Progenitor cell of endocrine pancreas (in vitro differentiated cells): ENCODE data around the gene TNS2. TPM values are rescaled to one million over a fixed set of nuclear protein-coding genes. Genes with fewer than 3 reads are reported as not detected.

Source experiments
- DNase-seq: peaks from one replicate; pipeline ENCODE4 v3.0.0; 2021; ENCODE audit warnings: low spot score; ENCODE audit not compliant: unreplicated experiment
- H3K27ac Mint-ChIP-seq: 2 replicates; pipeline ENCODE4 v1.8.0; 2021; ENCODE audit warnings: mild to moderate bottlenecking, moderate library complexity, mixed read lengths
- H3K27me3 Mint-ChIP-seq: 2 replicates; pipeline ENCODE4 v1.8.0; 2021; ENCODE audit warnings: mixed read lengths
- H3K36me3 Mint-ChIP-seq: 2 replicates; pipeline ENCODE4 v1.8.0; 2022; ENCODE audit warnings: mixed read lengths; ENCODE audit not compliant: insufficient read depth
- H3K4me1 Mint-ChIP-seq: 2 replicates; pipeline ENCODE4 v1.8.0; 2021; ENCODE audit warnings: low read depth, mixed read lengths
- H3K4me3 Mint-ChIP-seq: 2 replicates; pipeline ENCODE4 v1.8.0; 2021; ENCODE audit warnings: low read depth, mild to moderate bottlenecking, moderate library complexity, mixed read lengths
- H3K9me3 Mint-ChIP-seq: 2 replicates; pipeline ENCODE4 v1.8.0; 2021; ENCODE audit warnings: low read depth, mixed read lengths
- CTCF ChIP-seq: fragments of 200-600 bp; sonication (generic); IDR thresholded peaks from one replicate; pipeline ENCODE4 v1.5.0; 2021; ENCODE audit warnings: antibody characterized with exemption, mild to moderate bottlenecking; ENCODE audit not compliant: unreplicated experiment
- total RNA-seq: library from RNA; stranded (reverse); gene quantifications from 2 replicates; pipeline ENCODE4 v1.2.1, GENCODE V29; 2021

Gene TNS2
- total RNA-seq, 1 donor from 2014 or later = 7.3 TPM

GRCh38 chr12:53064613-53065436, 15.0 kb downstream of the TNS2 start:
- Mint-ChIP-seq H3K4me1 (peaks cover 5% of the 10 kb centered on the region), H3K36me3 (peaks cover 11% of the 10 kb centered on the region), H3K27me3 (no peaks in the 10 kb centered on the region), H3K4me3 (no peak overlapping the region), H3K27ac (no peak overlapping the region), H3K9me3 (no peaks in the 10 kb centered on the region)
- TF ChIP-seq CTCF = no peak
- DNase-seq = no peak

- Mint-ChIP-seq H3K27me3 (no peaks in the 10 kb centered on the region), H3K9me3 (no peaks in the 10 kb centered on the region), H3K36me3 (peaks cover 11% of the 10 kb centered on the region), H3K27ac (no peak overlapping the region), H3K4me3 (no peak overlapping the region), H3K4me1 (peaks cover 5% of the 10 kb centered on the region)
- no peak for DNase-seq
- no peak for TF ChIP-seq CTCF
Observed at GRCh38 chr12:53065470-53065869, 15.6 kb downstream of the TNS2 start.

GRCh38 chr12:53065975-53066931, 16.4 kb downstream of the TNS2 start:
- Mint-ChIP-seq H3K27me3 (no peaks in the 10 kb centered on the region), H3K4me3 (no peak overlapping the region), H3K9me3 (no peaks in the 10 kb centered on the region), H3K36me3 (peaks cover 11% of the 10 kb centered on the region), H3K27ac (peak overlapping the region; percentile 75), H3K4me1 (peaks cover 5% of the 10 kb centered on the region)
- TF ChIP-seq CTCF = peak; percentile 90
- peak; percentile 70 for DNase-seq

GRCh38 chr12:53067074-53067992, 17.5 kb downstream of the TNS2 start:
- Mint-ChIP-seq H3K4me3 (no peak overlapping the region), H3K27ac (no peak overlapping the region), H3K36me3 (peaks cover 13% of the 10 kb centered on the region), H3K27me3 (no peaks in the 10 kb centered on the region), H3K4me1 (peaks cover 9% of the 10 kb centered on the region), H3K9me3 (no peaks in the 10 kb centered on the region)
- TF ChIP-seq CTCF = no peak
- no peak for DNase-seq
